Measurements from ENCODE around the gene FSIP1. TPM values are rescaled to one million over a fixed set of nuclear protein-coding genes. Genes with fewer than 3 reads are reported as not detected.

Gene FSIP1
- total RNA-seq, 1 donor from 2014 or later, result 0.53 TPM

- Mint-ChIP-seq H3K27ac (no peak overlapping the region), H3K9me3 (no peaks in the 10 kb centered on the region), H3K27me3 (peaks cover 23% of the 10 kb centered on the region), H3K4me1 (peaks cover 6% of the 10 kb centered on the region), H3K4me3 (no peak overlapping the region), H3K36me3 (ENCODE audit: low read depth) (no peaks in the 10 kb centered on the region)
- ChIA-PET POLR2A (no interaction called here), CTCF (no interaction called here)
- DNase-seq, result no peak
- TF ChIP-seq CTCF (IDR thresholded peaks at IDR 0.05), result no peak
- ATAC-seq (ENCODE audit: low read depth), result no peak
- intact Hi-C loops (cut with micrococcal nuclease), result no loop called here
Observed at GRCh38 chr15:39585871-39586301, 196.8 kb downstream of the FSIP1 start.

GRCh38 chr15:39585389-39585841, 197.2 kb downstream of the FSIP1 start:
- intact Hi-C loops (cut with micrococcal nuclease), result no loop called here
- TF ChIP-seq CTCF (IDR thresholded peaks at IDR 0.05), result no peak
- no peak for DNase-seq
- Mint-ChIP-seq H3K27ac (no peak overlapping the region), H3K9me3 (no peaks in the 10 kb centered on the region), H3K36me3 (ENCODE audit: low read depth) (no peaks in the 10 kb centered on the region), H3K4me3 (no peak overlapping the region), H3K27me3 (peaks cover 23% of the 10 kb centered on the region), H3K4me1 (peaks cover 6% of the 10 kb centered on the region)
- POLR2A ChIA-PET, result no interaction called here
- no peak for ATAC-seq (ENCODE audit: low read depth)
- CTCF ChIA-PET, result no interaction called here

GRCh38 chr15:39584662-39585388, 197.8 kb downstream of the FSIP1 start:
- ATAC-seq (ENCODE audit: low read depth) (no peak), DNase-seq (no peak)
- ChIA-PET POLR2A (no interaction called here), CTCF (no interaction called here)
- H3K27me3 Mint-ChIP-seq, result peaks cover 26% of the 10 kb centered on the region
- H3K27ac Mint-ChIP-seq, result no peak overlapping the region
- H3K4me3 Mint-ChIP-seq, result no peak overlapping the region
- no peaks in the 10 kb centered on the region for H3K9me3 Mint-ChIP-seq
- TF ChIP-seq CTCF (IDR thresholded peaks at IDR 0.05), result no peak
- H3K36me3 Mint-ChIP-seq (ENCODE audit: low read depth), result no peaks in the 10 kb centered on the region
- H3K4me1 Mint-ChIP-seq, result peaks cover 6% of the 10 kb centered on the region
- intact Hi-C loops (cut with micrococcal nuclease), result no loop called here

- no peak overlapping the region for H3K4me3 Mint-ChIP-seq
- intact Hi-C loops (cut with micrococcal nuclease), result no loop called here
- ATAC-seq (ENCODE audit: low read depth) (no peak), DNase-seq (no peak)
- TF ChIP-seq CTCF (IDR thresholded peaks at IDR 0.05), result no peak
- peaks cover 32% of the 10 kb centered on the region for H3K27me3 Mint-ChIP-seq
- H3K4me1 Mint-ChIP-seq, result peaks cover 8% of the 10 kb centered on the region
- no peak overlapping the region for H3K27ac Mint-ChIP-seq
- H3K9me3 Mint-ChIP-seq, result no peaks in the 10 kb centered on the region
- ChIA-PET POLR2A (no interaction called here), CTCF (no interaction called here)
- no peaks in the 10 kb centered on the region for H3K36me3 Mint-ChIP-seq (ENCODE audit: low read depth)
Observed at GRCh38 chr15:39584266-39584659, 198.4 kb downstream of the FSIP1 start.

GRCh38 chr15:39583596-39584265, 198.9 kb downstream of the FSIP1 start:
- TF ChIP-seq CTCF (IDR thresholded peaks at IDR 0.05), result no peak
- Mint-ChIP-seq H3K4me3 (no peak overlapping the region), H3K36me3 (ENCODE audit: low read depth) (no peaks in the 10 kb centered on the region), H3K9me3 (no peaks in the 10 kb centered on the region), H3K27ac (no peak overlapping the region), H3K27me3 (peaks cover 37% of the 10 kb centered on the region), H3K4me1 (peaks cover 8% of the 10 kb centered on the region)
- DNase-seq, result no peak
- intact Hi-C loops (cut with micrococcal nuclease), result no loop called here
- no peak for ATAC-seq (ENCODE audit: low read depth)
- ChIA-PET POLR2A (no interaction called here), CTCF (no interaction called here)
